Effector memory CD8-positive, alpha-beta T cell (primary cell): ENCODE data around the gene CLIP4.
A peak's percentile ranks its signal among the peaks of the same experiment; 100 is the strongest.

ENCODE experiments used
- ATAC-seq: fragments of 150-1000 bp; cut with Tn5 transposase; replicated peaks from 2 replicates; pipeline ENCODE4 v1.10.0; 2021; ENCODE audit warnings: mild to moderate bottlenecking, moderate library complexity
- DNase-seq, 3 experiments: peaks; one replicate each; pipeline ENCODE4 v3.0.0; 2021
- H3K27ac Mint-ChIP-seq, 2 donors: one replicate each; pipeline ENCODE4 v1.8.0; 2022; ENCODE audit warnings: mild to moderate bottlenecking in 2 of 2, mixed read lengths in 2 of 2, moderate library complexity in 2 of 2
- H3K27me3 Mint-ChIP-seq, 2 donors: one replicate each; pipeline ENCODE4 v1.8.0; 2022; ENCODE audit warnings: mixed read lengths in 2 of 2
- H3K36me3 Mint-ChIP-seq: one replicate; pipeline ENCODE4 v1.8.0; 2022; ENCODE audit warnings: mild to moderate bottlenecking, moderate library complexity, mixed read lengths; ENCODE audit not compliant: insufficient read depth
- H3K4me1 Mint-ChIP-seq, 2 donors: one replicate each; pipeline ENCODE4 v1.8.0; 2022; ENCODE audit warnings: low read depth in 2 of 2, mixed read lengths in 2 of 2
- H3K4me3 Mint-ChIP-seq, 2 donors: one replicate each; pipeline ENCODE4 v1.8.0; 2022; ENCODE audit warnings: mild to moderate bottlenecking in 2 of 2, mixed read lengths in 2 of 2, moderate library complexity in 2 of 2
- H3K9me3 Mint-ChIP-seq, 2 donors: one replicate each; pipeline ENCODE4 v1.8.0; 2022; ENCODE audit warnings: mixed read lengths in 2 of 2

The CLIP4 gene

GRCh38 chr2:29110916-29111535, 4.2 kb upstream of the CLIP4 start:
- Mint-ChIP-seq H3K4me3 (no peak overlapping the region), H3K9me3 (no peaks in the 10 kb centered on the region), H3K4me1 (peaks cover 6 to 7% of the 10 kb centered on the region in 2 donors), H3K27ac (no peak overlapping the region), H3K36me3 (peaks cover 7% of the 10 kb centered on the region), H3K27me3 (no peaks in the 10 kb centered on the region)
- ATAC-seq (no peak), DNase-seq (no peak)

GRCh38 chr2:29112379-29112778, 2.8 kb upstream of the CLIP4 start:
- ATAC-seq = no peak
- no peak for DNase-seq
- Mint-ChIP-seq H3K27me3 (no peaks in the 10 kb centered on the region), H3K4me1 (peaks cover 14 to 19% of the 10 kb centered on the region in 2 donors), H3K4me3 (no peak overlapping the region), H3K36me3 (peaks cover 15% of the 10 kb centered on the region), H3K27ac (no peak overlapping the region), H3K9me3 (no peaks in the 10 kb centered on the region)

- Mint-ChIP-seq H3K9me3 (no peaks in the 10 kb centered on the region), H3K4me3 (peak overlapping the region in 1 of 2 donors; percentile 91), H3K27ac (peak overlapping the region in 1 of 2 donors; percentile 98), H3K36me3 (peaks cover 15% of the 10 kb centered on the region), H3K4me1 (peaks cover 14 to 26% of the 10 kb centered on the region in 2 donors), H3K27me3 (no peaks in the 10 kb centered on the region)
- no peak for ATAC-seq
- no peak for DNase-seq
Observed at GRCh38 chr2:29113027-29113686, 2.1 kb upstream of the CLIP4 start.

- H3K9me3 Mint-ChIP-seq = no peaks in the 10 kb centered on the region
- H3K27ac Mint-ChIP-seq = peak overlapping the region; percentile 96 to 98
- peak overlapping the region; percentile 91 to 96 for H3K4me3 Mint-ChIP-seq
- peaks cover 15% of the 10 kb centered on the region for H3K36me3 Mint-ChIP-seq
- DNase-seq (no peak), ATAC-seq (no peak)
- H3K27me3 Mint-ChIP-seq = no peaks in the 10 kb centered on the region
- H3K4me1 Mint-ChIP-seq = peaks cover 14 to 33% of the 10 kb centered on the region in 2 donors
Observed at GRCh38 chr2:29113891-29114321, 1.3 kb upstream of the CLIP4 start.

- Mint-ChIP-seq H3K27me3 (no peaks in the 10 kb centered on the region), H3K4me1 (peaks cover 18 to 40% of the 10 kb centered on the region in 2 donors), H3K4me3 (peak overlapping the region; percentile 91 to 96), H3K36me3 (peaks cover 15% of the 10 kb centered on the region), H3K9me3 (no peaks in the 10 kb centered on the region), H3K27ac (peak overlapping the region; percentile 96 to 98)
- DNase-seq (no peak), ATAC-seq (no peak)
Observed at GRCh38 chr2:29114586-29114945, 649 bp upstream of the CLIP4 start.

GRCh38 chr2:29115797-29116781, 874 bp downstream of the CLIP4 start:
- Mint-ChIP-seq H3K4me1 (peaks cover 25 to 53% of the 10 kb centered on the region in 2 donors), H3K9me3 (no peaks in the 10 kb centered on the region), H3K27ac (peak overlapping the region; percentile 95 to 98), H3K4me3 (peak overlapping the region; percentile 79 to 91), H3K27me3 (no peaks in the 10 kb centered on the region), H3K36me3 (peaks cover 15% of the 10 kb centered on the region)
- peak; percentile 61 for ATAC-seq
- DNase-seq = peak; percentile 63 to 72 (median 66)

- H3K4me1 Mint-ChIP-seq = peaks cover 27 to 53% of the 10 kb centered on the region in 2 donors
- DNase-seq = no peak
- H3K36me3 Mint-ChIP-seq = peaks cover 28% of the 10 kb centered on the region
- ATAC-seq = no peak
- peak overlapping the region; percentile 95 to 98 for H3K27ac Mint-ChIP-seq
- H3K9me3 Mint-ChIP-seq = no peaks in the 10 kb centered on the region
- no peaks in the 10 kb centered on the region for H3K27me3 Mint-ChIP-seq
- peak overlapping the region; percentile 79 to 91 for H3K4me3 Mint-ChIP-seq
Observed at GRCh38 chr2:29117636-29118303, 2.6 kb downstream of the CLIP4 start.

- peaks cover 32 to 59% of the 10 kb centered on the region in 2 donors for H3K4me1 Mint-ChIP-seq
- no peaks in the 10 kb centered on the region for H3K27me3 Mint-ChIP-seq
- H3K36me3 Mint-ChIP-seq = peaks cover 39% of the 10 kb centered on the region
- H3K27ac Mint-ChIP-seq = peak overlapping the region; percentile 49 to 64
- peak overlapping the region in 1 of 2 donors; percentile 24 for H3K4me3 Mint-ChIP-seq
- ATAC-seq = no peak
- H3K9me3 Mint-ChIP-seq = peaks cover 0 to 4% of the 10 kb centered on the region in 2 donors
- DNase-seq = no peak
Observed at GRCh38 chr2:29119211-29119610, 4.0 kb downstream of the CLIP4 start.

GRCh38 chr2:29120846-29121245, 5.6 kb downstream of the CLIP4 start:
- peaks cover 33 to 65% of the 10 kb centered on the region in 2 donors for H3K4me1 Mint-ChIP-seq
- no peak overlapping the region for H3K4me3 Mint-ChIP-seq
- H3K9me3 Mint-ChIP-seq = peaks cover 0 to 4% of the 10 kb centered on the region in 2 donors
- no peaks in the 10 kb centered on the region for H3K27me3 Mint-ChIP-seq
- DNase-seq = no peak
- peaks cover 50% of the 10 kb centered on the region for H3K36me3 Mint-ChIP-seq
- no peak for ATAC-seq
- no peak overlapping the region for H3K27ac Mint-ChIP-seq

GRCh38 chr2:29123617-29124349, 8.6 kb downstream of the CLIP4 start:
- peaks cover 0 to 4% of the 10 kb centered on the region in 2 donors for H3K9me3 Mint-ChIP-seq
- peaks cover 50% of the 10 kb centered on the region for H3K36me3 Mint-ChIP-seq
- peaks cover 28 to 48% of the 10 kb centered on the region in 2 donors for H3K4me1 Mint-ChIP-seq
- no peak overlapping the region for H3K4me3 Mint-ChIP-seq
- ATAC-seq = no peak
- DNase-seq = no peak
- no peaks in the 10 kb centered on the region for H3K27me3 Mint-ChIP-seq
- H3K27ac Mint-ChIP-seq = no peak overlapping the region

GRCh38 chr2:29124504-29124903, 9.3 kb downstream of the CLIP4 start:
- DNase-seq = no peak
- Mint-ChIP-seq H3K4me1 (peaks cover 25 to 42% of the 10 kb centered on the region in 2 donors), H3K27me3 (no peaks in the 10 kb centered on the region), H3K9me3 (peaks cover 0 to 4% of the 10 kb centered on the region in 2 donors), H3K27ac (no peak overlapping the region), H3K4me3 (no peak overlapping the region), H3K36me3 (peaks cover 50% of the 10 kb centered on the region)
- no peak for ATAC-seq

GRCh38 chr2:29129586-29130281, 14.5 kb downstream of the CLIP4 start:
- Mint-ChIP-seq H3K9me3 (no peaks in the 10 kb centered on the region), H3K27ac (peak overlapping the region; percentile 32 to 52), H3K4me1 (peaks cover 13 to 32% of the 10 kb centered on the region in 2 donors), H3K4me3 (no peak overlapping the region), H3K36me3 (peaks cover 62% of the 10 kb centered on the region), H3K27me3 (no peaks in the 10 kb centered on the region)
- DNase-seq (no peak), ATAC-seq (no peak)
